Calu3 (cell line): Measurements from ENCODE around the gene PIEZO2. TPM values are rescaled to one million over a fixed set of nuclear protein-coding genes. Genes with fewer than 3 reads are reported as not detected.

Experiments used
- BruUV-seq: library from RNA; stranded (reverse); fragments of 400-500 nt; replicated peaks from 2 replicates; lab custom pipeline; 2021; lab: Mats Ljungman, UMichigan
- CTCF ChIA-PET: fragments of 300-600 bp; sonication (Branson Sonifier 250); formaldehyde crosslinking; loops from one replicate; lab custom pipeline; 2022; ENCODE audit warnings: antibody characterized with exemption; lab: Charles Lee
- DNase-seq: peaks from one replicate; pipeline ENCODE4 v3.0.0; 2022
- H3K27ac Mint-ChIP-seq: one replicate; pipeline ENCODE4 v1.8.0; 2022; ENCODE audit warnings: mixed read lengths; ENCODE audit not compliant: unreplicated experiment
- H3K27me3 Mint-ChIP-seq: one replicate; pipeline ENCODE4 v1.8.0; 2022; ENCODE audit warnings: mixed read lengths; ENCODE audit not compliant: unreplicated experiment
- H3K36me3 Mint-ChIP-seq: one replicate; pipeline ENCODE4 v1.8.0; 2022; ENCODE audit warnings: mild to moderate bottlenecking, moderate library complexity, mixed read lengths; ENCODE audit not compliant: insufficient read depth, unreplicated experiment
- H3K4me1 Mint-ChIP-seq: one replicate; pipeline ENCODE4 v1.8.0; 2022; ENCODE audit warnings: mild to moderate bottlenecking, low read depth, mixed read lengths; ENCODE audit not compliant: unreplicated experiment
- H3K4me3 Mint-ChIP-seq: one replicate; pipeline ENCODE4 v1.8.0; 2022; ENCODE audit warnings: mild to moderate bottlenecking, low read depth, moderate library complexity, mixed read lengths; ENCODE audit not compliant: unreplicated experiment
- H3K9me3 Mint-ChIP-seq: one replicate; pipeline ENCODE4 v1.8.0; 2022; ENCODE audit warnings: low read depth, mixed read lengths; ENCODE audit not compliant: unreplicated experiment
- intact Hi-C: fragments of 100-400 bp; cut with micrococcal nuclease; formaldehyde crosslinking; loops from one replicate; pipeline ENCODE4 v1.10.0; 2022; ENCODE audit not compliant: unreplicated experiment
- total RNA-seq: library from RNA; stranded (reverse); gene quantifications from 2 replicates; pipeline ENCODE4 v1.2.3, GENCODE V29; 2022
- TF ChIP-seq, protein P1 (sequence below): fragments of 200-600 bp; IDR thresholded peaks from one replicate; pipeline ENCODE4 v1.8.0; 2022; ENCODE audit warnings: antibody characterized with exemption; ENCODE audit not compliant: unreplicated experiment

Gene PIEZO2
- total RNA-seq, 1 experiment from 2014 or later: 0.24 TPM

DNA sequence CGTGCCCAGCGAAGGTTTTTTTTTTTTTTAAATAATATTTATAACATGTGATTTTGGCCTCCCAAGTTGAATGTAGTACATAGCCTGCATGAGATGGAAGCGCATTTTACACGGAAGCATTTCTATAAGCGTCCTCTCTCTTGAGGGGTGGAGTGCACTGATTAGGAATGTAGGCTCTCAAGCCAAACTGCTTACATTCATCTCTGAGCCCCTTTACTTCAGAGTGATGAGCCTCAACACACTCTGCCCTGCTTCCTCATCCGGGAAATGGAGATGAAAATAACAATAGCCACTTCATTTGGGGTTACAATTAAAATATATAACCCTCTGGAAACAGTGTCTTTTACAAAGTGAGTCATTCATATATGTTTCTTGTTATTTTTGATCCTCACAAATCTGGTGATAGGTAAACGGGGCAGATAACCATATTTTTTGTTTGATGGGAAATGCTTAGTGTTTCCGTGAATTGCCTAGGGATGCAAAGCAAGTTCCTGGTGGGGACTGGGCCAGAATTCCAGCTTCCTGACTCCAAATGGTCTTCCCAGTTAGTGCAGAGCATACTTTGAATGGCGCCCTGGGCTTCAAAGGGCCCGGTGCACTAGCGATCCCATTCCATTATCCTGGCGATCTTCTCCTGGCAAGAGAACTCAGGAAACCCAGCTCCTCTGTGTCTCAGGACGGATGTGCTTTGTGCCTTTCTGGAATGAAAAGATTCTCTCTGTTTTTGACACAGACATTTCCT is 124.3 kb downstream of the PIEZO2 start:
- Mint-ChIP-seq H3K36me3 (no peaks in the 10 kb centered on the region), H3K4me3 (no peak overlapping the region), H3K9me3 (no peaks in the 10 kb centered on the region), H3K27me3 (no peaks in the 10 kb centered on the region), H3K27ac (no peak overlapping the region), H3K4me1 (no peaks in the 10 kb centered on the region)
- DNase-seq: no peak
- CTCF ChIA-PET: no interaction called here
- no TSS peak for BruUV-seq
- intact Hi-C loops: no loop called here
- TF ChIP-seq, protein P1, sequence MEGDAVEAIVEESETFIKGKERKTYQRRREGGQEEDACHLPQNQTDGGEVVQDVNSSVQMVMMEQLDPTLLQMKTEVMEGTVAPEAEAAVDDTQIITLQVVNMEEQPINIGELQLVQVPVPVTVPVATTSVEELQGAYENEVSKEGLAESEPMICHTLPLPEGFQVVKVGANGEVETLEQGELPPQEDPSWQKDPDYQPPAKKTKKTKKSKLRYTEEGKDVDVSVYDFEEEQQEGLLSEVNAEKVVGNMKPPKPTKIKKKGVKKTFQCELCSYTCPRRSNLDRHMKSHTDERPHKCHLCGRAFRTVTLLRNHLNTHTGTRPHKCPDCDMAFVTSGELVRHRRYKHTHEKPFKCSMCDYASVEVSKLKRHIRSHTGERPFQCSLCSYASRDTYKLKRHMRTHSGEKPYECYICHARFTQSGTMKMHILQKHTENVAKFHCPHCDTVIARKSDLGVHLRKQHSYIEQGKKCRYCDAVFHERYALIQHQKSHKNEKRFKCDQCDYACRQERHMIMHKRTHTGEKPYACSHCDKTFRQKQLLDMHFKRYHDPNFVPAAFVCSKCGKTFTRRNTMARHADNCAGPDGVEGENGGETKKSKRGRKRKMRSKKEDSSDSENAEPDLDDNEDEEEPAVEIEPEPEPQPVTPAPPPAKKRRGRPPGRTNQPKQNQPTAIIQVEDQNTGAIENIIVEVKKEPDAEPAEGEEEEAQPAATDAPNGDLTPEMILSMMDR: no peak

DNA sequence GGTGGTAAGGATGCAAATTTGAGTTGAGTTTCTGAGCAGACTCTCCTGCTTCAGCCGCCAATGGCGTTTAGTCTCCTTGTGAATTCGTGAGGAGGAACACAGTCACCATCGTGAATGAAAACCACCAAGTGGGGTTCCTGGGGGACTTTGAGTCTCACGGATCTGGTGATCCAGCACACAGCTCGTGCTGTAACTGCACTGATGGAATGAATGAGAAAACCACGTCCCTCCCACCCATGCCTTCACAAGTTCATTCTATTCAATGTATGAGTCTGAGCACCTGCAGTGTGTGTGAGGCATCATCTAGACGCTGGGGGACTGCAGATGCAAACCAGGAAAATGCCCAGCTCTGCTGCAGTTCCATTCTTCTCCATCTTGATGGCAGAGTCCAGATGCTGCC is 127.9 kb downstream of the PIEZO2 start:
- intact Hi-C loops: no loop called here
- DNase-seq: no peak
- Mint-ChIP-seq H3K36me3 (no peaks in the 10 kb centered on the region), H3K4me1 (no peaks in the 10 kb centered on the region), H3K4me3 (no peak overlapping the region), H3K27me3 (no peaks in the 10 kb centered on the region), H3K9me3 (no peaks in the 10 kb centered on the region), H3K27ac (no peak overlapping the region)
- BruUV-seq: no TSS peak
- TF ChIP-seq, protein P1: no peak
- CTCF ChIA-PET: interaction anchor here (0.5 kb wide), 1 partner anchor 245 kb away, joined by 4 read pairs; no protein-coding TSS in a partner anchor

DNA sequence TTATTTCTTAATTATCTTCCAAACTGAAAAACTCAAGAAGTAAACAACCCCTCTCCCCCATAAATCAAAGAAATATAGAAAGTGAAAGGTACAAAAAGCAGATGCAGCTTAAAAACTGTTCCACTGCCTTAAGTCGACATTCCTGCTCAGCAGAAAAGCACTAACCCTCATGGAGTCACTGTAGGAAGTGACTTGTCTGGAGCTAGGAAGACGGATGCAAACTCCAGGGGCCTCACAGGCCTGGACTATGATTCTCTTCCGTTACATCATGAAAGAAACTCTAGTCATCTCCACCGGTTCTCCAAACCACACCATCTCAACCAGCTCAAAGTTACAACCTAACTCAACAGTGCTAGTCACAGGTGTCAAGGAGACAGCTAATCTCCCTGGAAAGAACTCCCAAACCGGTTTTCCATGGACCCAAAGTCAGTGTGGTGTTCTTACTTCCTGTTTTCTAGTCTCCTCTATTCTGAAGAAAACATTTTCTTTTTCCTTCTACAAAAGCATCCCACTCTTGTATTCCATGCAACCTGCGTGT is 128.4 kb downstream of the PIEZO2 start:
- H3K9me3 Mint-ChIP-seq: no peaks in the 10 kb centered on the region
- no TSS peak for BruUV-seq
- no peak overlapping the region for H3K27ac Mint-ChIP-seq
- DNase-seq: no peak
- no peaks in the 10 kb centered on the region for H3K4me1 Mint-ChIP-seq
- H3K27me3 Mint-ChIP-seq: no peaks in the 10 kb centered on the region
- no peak overlapping the region for H3K4me3 Mint-ChIP-seq
- H3K36me3 Mint-ChIP-seq: no peaks in the 10 kb centered on the region
- CTCF ChIA-PET: interaction anchor here (0.5 kb wide), 1 partner anchor 245 kb away, joined by 4 read pairs; no protein-coding TSS in a partner anchor
- intact Hi-C loops: no loop called here
- TF ChIP-seq, protein P1: no peak

DNA sequence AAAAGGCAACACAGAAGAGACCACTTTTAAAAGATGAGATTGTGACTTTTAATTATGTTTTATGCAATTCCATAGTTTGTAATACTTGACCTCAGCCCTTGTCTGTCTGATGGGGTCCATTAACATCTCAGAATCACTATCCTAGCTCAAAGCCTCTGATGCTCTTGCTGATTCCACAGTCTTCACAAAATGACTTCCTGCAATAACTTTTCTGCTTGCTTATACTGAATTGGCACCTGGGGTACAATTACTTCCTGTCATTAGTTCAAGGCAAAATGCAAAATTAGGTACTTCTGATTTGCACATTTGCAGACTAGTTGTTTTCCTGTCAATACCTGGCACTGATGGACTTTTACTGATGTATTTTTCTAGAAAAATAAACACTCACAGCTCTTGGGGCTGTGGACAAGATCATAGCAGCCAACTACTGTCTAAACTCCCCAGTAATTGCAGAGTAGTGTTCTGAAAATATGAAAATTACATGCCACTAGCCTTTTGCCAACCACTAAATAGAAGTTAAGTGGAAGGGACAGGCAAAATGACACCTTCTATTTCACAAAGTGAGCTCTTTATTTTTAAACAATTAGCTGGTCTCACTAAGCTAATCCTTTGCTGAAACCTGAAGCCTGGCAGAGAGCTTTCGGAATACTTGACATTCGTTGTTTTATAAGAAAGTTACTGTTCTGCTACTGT is 129.1 kb downstream of the PIEZO2 start:
- TF ChIP-seq, protein P1: no peak
- Mint-ChIP-seq H3K4me1 (no peaks in the 10 kb centered on the region), H3K9me3 (no peaks in the 10 kb centered on the region), H3K36me3 (no peaks in the 10 kb centered on the region), H3K27ac (no peak overlapping the region), H3K4me3 (no peak overlapping the region), H3K27me3 (no peaks in the 10 kb centered on the region)
- intact Hi-C loops: no loop called here
- DNase-seq: no peak
- BruUV-seq: no TSS peak
- CTCF ChIA-PET: no interaction called here
